Measurements from ENCODE around the gene KIFC1.
"Not testable (repeated sequence)": the region's sequence is repeated elsewhere in the genome, so short reads cannot be mapped to it uniquely, and the experiment has no call there.

GRCh38 chr6:33363486-33363885 lies 28.1 kb upstream of the KIFC1 start:
- TF ChIP-seq CTCF, POLR2A (IDR thresholded peaks at IDR 0.05): not testable (repeated sequence)
